Measurements from ENCODE around the gene SH3RF3.

The SH3RF3 gene

DNA sequence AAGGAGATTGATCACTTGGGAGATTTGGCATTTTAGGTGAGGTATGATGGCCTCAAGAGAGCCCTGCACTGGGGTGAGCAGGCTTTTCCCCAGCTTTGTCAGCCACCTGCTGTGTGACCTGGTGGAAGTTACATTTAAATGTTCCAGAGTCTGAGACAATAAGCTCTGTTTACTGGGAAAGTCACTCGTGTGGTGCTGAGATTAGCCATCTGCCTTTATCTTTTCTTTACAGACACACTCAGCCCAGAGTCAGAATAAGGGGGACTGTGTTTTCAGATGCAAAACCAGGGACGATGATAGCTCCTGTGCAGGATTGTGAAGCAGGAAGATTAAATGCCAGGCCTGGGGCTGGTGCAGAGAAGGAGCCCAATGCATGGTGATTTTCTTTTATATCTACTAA, 47.9 kb downstream of the SH3RF3 start:
- no peak for DNase-seq (ENCODE audit: low read depth in 1 of 2, low spot score in 1 of 2)

DNA sequence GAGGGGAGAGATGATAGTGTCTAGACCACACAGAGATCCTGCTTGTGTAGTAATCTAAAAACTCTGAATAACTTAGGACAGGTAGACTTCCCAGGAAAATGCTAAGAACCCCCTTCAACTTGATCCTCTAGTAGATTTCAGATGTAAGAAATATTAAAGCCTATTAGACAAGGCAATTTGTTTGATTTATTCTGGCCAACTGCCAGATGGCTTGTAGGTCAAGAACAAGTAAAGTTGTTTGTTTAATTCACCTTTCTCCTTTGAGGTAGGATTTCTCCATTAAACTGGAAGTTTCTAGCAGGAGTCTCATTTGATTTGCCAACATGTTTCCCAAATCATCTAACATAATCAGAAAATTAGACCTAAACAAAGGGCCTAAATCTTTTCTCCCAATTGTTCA, 48.6 kb downstream of the SH3RF3 start:
- no peak for DNase-seq (ENCODE audit: low read depth in 1 of 2, low spot score in 1 of 2)

DNA sequence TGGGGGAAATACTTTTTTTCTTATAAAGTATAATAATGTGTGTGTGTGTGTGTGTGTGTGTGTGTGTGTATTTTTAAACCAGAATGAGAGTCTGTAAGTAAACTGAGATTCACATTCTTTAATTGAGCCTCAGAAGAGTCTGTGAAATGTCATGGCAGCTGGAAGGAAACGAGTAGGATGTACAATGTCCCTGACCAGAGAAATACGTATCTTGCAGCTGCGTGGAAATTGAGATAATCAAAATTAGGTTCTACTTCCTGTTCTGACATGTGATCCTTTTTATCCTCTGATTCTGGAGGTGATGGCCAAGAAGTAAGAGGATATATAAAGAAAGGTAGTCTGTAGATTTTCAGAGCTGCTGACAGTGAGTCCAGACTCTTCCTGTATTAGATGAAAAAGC, 50.0 kb downstream of the SH3RF3 start:
- no peak for DNase-seq (ENCODE audit: low read depth in 1 of 2, low spot score in 1 of 2)

DNA sequence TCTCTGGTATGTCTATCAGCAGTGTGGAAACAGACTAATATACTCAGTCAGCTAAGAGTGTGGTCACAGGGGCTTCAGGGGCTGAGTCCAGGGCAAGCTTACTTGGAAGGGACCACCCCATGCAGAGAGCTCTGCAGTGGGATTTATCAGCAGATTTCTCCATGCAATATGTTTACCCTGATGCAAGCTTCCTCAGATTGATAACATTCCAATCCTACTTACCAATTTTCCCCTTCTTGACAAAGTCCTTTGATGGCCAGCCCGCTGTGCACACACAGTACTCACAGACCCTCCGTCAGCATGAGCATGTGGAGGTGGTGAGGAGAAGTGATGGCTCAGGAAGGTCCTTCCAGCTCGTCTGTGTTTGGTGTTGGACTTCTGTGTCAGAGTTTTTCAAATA, 51.8 kb downstream of the SH3RF3 start:
- DNase-seq (ENCODE audit: low read depth in 1 of 2, low spot score in 1 of 2) = no peak

GRCh38 chr2:109182426-109182825, 53.4 kb downstream of the SH3RF3 start:
- DNase-seq (ENCODE audit: low read depth in 1 of 2, low spot score in 1 of 2) = no peak

- no peak for DNase-seq (ENCODE audit: low read depth in 1 of 2, low spot score in 1 of 2)
Measured at GRCh38 chr2:109183871-109184270, 54.9 kb downstream of the SH3RF3 start.

- DNase-seq (ENCODE audit: low read depth in 1 of 2, low spot score in 1 of 2) = no peak
Measured at GRCh38 chr2:109184368-109184767, 55.4 kb downstream of the SH3RF3 start.

- DNase-seq (ENCODE audit: low read depth in 1 of 2, low spot score in 1 of 2) = no peak
Measured at GRCh38 chr2:109185338-109185737, 56.3 kb downstream of the SH3RF3 start.

DNA sequence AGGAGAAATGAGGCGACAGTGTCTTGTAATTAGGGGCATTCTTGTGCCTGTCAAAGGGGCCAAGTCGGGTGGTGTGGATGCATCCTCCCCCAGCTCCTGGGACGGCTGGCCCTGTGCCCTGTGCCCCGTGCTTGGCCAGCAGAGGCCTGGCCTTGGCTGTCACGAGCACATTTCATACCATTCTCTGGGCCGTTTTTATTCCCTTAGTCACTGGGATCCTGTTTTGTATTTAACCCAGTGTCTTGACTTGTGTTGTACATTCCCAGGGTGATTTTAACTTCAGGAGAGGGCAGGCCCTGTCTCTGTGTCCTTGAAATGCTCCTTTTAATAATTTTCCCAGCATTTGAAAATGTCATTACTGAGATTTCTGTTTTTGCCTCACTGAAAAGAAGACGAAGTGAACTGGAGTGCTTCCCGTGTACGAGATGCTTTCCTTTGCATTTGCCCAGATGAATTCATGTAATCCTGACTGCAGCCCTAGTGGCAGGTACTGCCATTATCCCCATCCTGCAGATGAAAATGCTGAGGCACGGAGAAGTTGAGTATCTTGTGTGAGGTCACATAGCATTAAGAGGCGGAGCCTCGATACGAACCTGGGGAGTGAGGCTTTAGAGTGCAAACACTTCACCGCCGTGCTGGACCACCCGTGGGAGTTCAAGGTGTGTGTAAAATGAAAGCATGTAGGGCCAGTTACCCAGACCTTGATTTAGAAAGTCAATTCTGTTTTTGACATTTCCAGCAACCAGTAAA, 57.0 kb downstream of the SH3RF3 start:
- no peak for DNase-seq (ENCODE audit: low read depth in 1 of 2, low spot score in 1 of 2)

- DNase-seq (ENCODE audit: low read depth in 1 of 2, low spot score in 1 of 2) = no peak
Measured at GRCh38 chr2:109186656-109187250, 57.7 kb downstream of the SH3RF3 start.

GRCh38 chr2:109187711-109188495, 58.9 kb downstream of the SH3RF3 start:
- no peak for DNase-seq (ENCODE audit: low read depth in 1 of 2, low spot score in 1 of 2)

DNA sequence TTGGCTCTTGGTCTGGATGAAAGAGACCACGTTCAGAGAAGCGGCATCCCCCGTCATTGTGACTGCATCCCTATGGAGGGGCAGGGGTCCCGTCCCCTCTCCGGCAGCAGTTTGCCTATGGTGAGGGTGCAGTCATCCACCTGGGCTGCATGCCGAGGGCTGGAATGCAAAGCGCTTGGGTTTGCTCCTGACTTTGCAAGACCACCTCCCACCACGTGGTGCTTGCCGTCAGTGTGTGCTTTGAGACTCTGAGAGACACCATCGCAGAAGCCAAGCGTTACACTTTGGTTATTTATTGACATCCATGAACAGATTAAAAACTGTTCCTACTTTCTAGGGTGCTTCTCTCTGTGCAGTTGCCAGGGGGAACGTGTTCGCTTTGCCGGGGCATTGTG, 59.5 kb downstream of the SH3RF3 start:
- DNase-seq (ENCODE audit: low read depth in 1 of 2, low spot score in 1 of 2) = no peak

DNA sequence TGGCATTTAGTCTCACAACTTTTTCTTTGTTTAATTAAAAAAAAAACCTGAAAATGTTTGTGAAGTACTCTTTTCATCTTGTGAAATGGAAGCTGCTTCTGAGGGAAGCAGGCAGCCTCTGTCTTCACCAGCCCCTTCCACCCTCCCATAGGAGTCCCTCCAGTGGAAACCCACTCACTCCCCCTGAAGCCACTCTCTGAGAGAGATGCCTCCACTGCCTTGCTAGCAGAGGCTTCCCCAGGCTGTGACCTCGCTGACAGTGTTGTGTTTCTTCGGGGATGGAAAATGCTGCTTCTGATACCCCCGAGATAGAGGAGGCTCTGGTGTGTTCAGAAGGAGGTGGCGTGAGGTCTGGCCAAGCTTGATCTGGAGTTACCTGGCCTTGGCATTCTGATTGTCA, 59.9 kb downstream of the SH3RF3 start:
- DNase-seq (ENCODE audit: low read depth in 1 of 2, low spot score in 1 of 2) = no peak

DNA sequence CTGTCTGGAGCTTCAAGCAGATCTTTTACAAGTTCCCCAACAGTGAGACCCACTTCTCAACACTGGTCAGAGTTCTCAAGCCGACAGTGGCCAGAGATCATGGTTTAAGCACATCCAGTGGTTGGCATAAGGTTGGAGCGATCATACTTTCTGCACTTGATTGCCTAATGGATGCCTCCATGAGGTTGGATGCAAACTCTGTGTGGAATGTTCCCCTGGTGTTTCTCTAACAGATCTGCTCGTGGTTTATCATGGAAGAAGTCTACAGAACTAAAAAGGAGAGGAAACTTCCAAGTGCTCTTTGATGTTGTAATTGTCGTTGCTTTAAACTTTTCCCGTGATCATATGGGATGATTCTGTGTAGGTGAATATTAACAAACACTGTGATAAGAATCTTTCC, 60.7 kb downstream of the SH3RF3 start:
- no peak for DNase-seq (ENCODE audit: low read depth in 1 of 2, low spot score in 1 of 2)

DNA sequence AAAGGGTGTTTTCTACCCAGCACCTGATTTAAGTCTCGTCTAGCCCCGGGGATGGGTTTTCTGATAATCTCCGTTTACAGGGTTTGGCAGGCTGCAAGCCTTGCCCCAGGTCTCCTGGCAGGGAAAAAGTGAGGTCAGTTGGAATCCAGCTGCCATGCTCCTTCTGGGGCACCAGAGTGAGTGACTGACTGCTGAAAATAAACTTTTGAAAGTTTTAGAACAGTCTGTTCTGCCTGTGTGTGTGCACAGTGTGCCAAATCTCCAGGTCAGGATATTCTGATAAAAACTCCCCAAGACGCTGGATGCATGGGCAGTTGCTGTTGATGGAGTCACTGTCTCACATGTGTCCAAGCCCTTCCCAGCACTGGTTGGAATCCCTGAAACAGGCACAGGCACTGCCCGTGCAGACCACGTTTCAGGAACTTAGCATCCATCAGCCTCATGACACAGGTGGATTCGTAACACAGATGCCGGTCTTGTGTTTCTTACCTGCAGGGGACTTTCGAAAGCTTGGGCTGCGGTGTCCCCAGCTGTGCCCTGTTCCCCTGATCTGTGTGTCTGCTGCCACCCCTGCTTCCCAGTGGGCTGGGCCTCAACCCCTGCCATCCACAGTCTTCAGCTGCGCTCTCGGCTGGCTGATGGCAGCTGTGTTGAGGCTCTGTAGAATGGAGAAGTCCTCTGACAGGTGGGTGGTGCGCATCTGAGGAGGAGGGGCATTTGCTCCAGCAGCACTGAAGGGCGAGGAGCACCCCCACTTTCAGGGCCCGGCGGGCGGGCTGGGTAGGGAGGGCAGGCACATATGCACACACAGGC, 65.0 kb downstream of the SH3RF3 start:
- no peak for DNase-seq (ENCODE audit: low read depth in 1 of 2, low spot score in 1 of 2)

DNA sequence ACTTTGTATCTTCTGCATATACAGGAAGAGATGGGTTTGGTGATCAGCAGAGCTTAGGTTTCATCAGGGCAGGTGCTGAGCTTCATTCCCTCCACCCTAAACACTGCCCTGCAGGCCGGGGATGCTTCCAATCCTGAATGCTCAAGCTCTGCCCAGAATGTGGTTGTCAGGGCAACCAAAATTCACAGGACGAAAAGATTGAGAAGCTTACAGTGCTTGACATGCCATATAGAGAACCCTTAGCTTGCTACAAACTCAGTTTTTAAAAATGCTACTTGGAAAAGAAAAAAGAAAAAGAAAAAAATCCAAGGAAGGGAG, 65.6 kb downstream of the SH3RF3 start:
- no peak for DNase-seq (ENCODE audit: low read depth in 1 of 2, low spot score in 1 of 2)

- no peak for DNase-seq (ENCODE audit: low read depth in 1 of 2, low spot score in 1 of 2)
Measured at GRCh38 chr2:109195193-109196045, 66.4 kb downstream of the SH3RF3 start.

- DNase-seq (ENCODE audit: low read depth in 1 of 2, low spot score in 1 of 2) = no peak
Measured at GRCh38 chr2:109196081-109196875, 67.3 kb downstream of the SH3RF3 start.

DNA sequence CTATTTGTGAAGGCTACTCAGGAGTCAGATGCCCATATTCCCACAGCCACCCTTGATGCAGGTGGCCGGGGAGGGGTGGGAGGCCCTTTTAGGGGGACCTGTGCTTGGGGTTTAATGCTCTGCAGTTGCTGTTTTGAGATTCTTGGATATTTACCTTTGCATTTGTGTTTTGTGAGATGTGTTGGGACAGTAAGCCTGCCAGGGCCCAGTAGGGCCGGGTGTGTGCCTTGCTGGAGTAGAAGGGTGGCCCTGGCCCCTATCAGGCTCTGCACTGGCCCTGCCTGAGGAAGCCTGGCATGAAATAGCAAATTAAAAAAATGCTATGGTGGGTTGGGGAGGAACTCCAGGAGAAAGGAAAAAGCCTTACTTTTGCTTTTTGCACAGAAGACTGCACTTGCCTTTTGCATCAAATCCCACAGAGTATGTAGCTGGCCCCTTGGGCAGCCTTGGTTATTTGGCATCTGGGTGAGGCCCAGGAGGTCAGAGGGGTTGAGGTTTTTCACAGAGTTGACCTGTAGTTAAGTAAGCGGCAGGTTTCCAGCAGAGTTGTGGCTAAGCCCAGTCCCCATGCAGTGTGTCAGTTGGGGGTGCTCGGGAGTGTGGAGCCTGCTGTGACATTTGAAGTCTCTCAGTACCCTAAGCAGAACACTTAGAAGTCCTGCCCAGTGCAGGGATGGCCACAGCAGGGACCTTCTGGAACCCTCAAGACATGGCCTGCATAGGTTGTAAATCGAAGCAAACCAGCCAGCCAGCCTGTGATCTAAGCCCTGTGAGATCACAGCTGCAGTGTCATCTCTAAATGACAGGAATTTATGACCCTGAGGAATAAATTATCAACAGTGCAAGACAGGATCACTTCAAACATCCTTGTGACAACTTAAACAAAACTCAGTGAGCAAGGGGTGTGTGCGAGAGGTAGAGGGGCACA, 68.8 kb downstream of the SH3RF3 start:
- DNase-seq (ENCODE audit: low read depth in 1 of 2, low spot score in 1 of 2) = no peak

Measured in activated CD4-positive, alpha-beta T cell treated with anti-CD3 and anti-CD28 coated beads, Interleukin-2, amount 50 U/mL, for 24 hours (primary cell).